Endothelial cell of umbilical vein (primary cell): ENCODE results near the gene IGF2BP2. TPM values are rescaled to one million over a fixed set of nuclear protein-coding genes. Genes with fewer than 3 reads are reported as not detected.

Experiments used
- BruUV-seq: library from RNA; stranded (reverse); fragments of 400-500 nt; replicated peaks from 2 replicates; lab custom pipeline; 2021; lab: Mats Ljungman, UMichigan
- CTCF ChIA-PET: fragments of 300-600, 350-600 bp; sonication (Branson Sonifier 250); formaldehyde crosslinking; loops from one replicate; lab custom pipeline; 2021; ENCODE audit warnings: antibody characterized with exemption, inconsistent platforms; lab: Charles Lee
- POLR2A ChIA-PET: fragments of 300-600, 350-600 bp; sonication (Branson Sonifier 250); formaldehyde crosslinking; loops from one replicate; lab custom pipeline; 2021; ENCODE audit warnings: antibody characterized with exemption, inconsistent platforms; lab: Charles Lee
- DNase-seq: peaks from one replicate; pipeline ENCODE4 v3.0.0-alpha.2; 2011; ENCODE audit warnings: low read depth, low spot score
- FAIRE-seq: peaks from 2 replicates; lab custom pipeline; 2011; peaks lifted over from hg19 to GRCh38; lab: Jason Lieb, UNC
- H2AFZ ChIP-seq: 2 replicates; pipeline ENCODE4 v1.6.0; 2012; ENCODE audit warnings: low read depth, low read length, control low read depth, inconsistent platforms
- H3K27ac ChIP-seq: 2 replicates; pipeline ENCODE4 v1.5.1; 2011; ENCODE audit warnings: low read depth, mild to moderate bottlenecking, control low read depth, low read length, moderate library complexity; ENCODE audit not compliant: insufficient read depth
- H3K27me3 ChIP-seq, 2 experiments: 2 replicates each; pipeline versions ENCODE4 v1.6.0 to v1.6.1; 2011; ENCODE audit warnings: low read length in 2 of 2, mixed read lengths in 1 of 2; ENCODE audit not compliant: control insufficient read depth in 2 of 2, insufficient read depth in 2 of 2
- H3K36me3 ChIP-seq, 2 experiments: 2 replicates in 1 of 2; 3 replicates in 1 of 2; pipeline ENCODE4 v1.5.1; 2011; ENCODE audit warnings: low read length in 2 of 2, mild to moderate bottlenecking in 1 of 2, moderate library complexity in 1 of 2; ENCODE audit not compliant: control insufficient read depth in 2 of 2, insufficient read depth in 2 of 2; ENCODE audit errors: extremely low read depth in 1 of 2
- H3K4me1 ChIP-seq: 3 replicates; pipeline ENCODE4 v1.5.1; 2011; ENCODE audit warnings: mild to moderate bottlenecking, low read length; ENCODE audit not compliant: control insufficient read depth, insufficient read depth; ENCODE audit errors: extremely low read depth
- H3K4me2 ChIP-seq: 2 replicates; pipeline ENCODE4 v1.6.1; 2011; ENCODE audit warnings: low read length, control low read depth, mixed read lengths; ENCODE audit not compliant: insufficient read depth
- H3K4me3 ChIP-seq, 3 experiments: fragments of 200-600 bp in 1 of 3; sonication (generic), shearing (Covaris generic) in 1 of 3; replicated peaks in 1 of 3; 2 replicates each; pipeline ENCODE4 v1.5.1; 2011 to 2016; ENCODE audit warnings: control low read depth in 3 of 3, low read length in 3 of 3, mild to moderate bottlenecking in 2 of 3, inconsistent platforms in 1 of 3, low read depth in 1 of 3, moderate library complexity in 1 of 3; ENCODE audit not compliant: insufficient read depth in 1 of 3
- H3K79me2 ChIP-seq: 2 replicates; pipeline ENCODE4 v1.6.0; 2012; ENCODE audit warnings: low read length, inconsistent platforms; ENCODE audit not compliant: control insufficient read depth, insufficient read depth
- H3K9ac ChIP-seq: replicated peaks from 2 replicates; pipeline ENCODE3; 2011; ENCODE audit warnings: low read length, control low read depth; ENCODE audit not compliant: insufficient read depth; ENCODE audit errors: extremely low read depth
- H3K9me1 ChIP-seq: replicated peaks from 3 replicates; pipeline ENCODE4 v1.6.0; 2011; ENCODE audit warnings: mild to moderate bottlenecking, low read length; ENCODE audit not compliant: control insufficient read depth, insufficient read depth; ENCODE audit errors: extremely low read depth
- H3K9me3 ChIP-seq: replicated peaks from 2 replicates; pipeline ENCODE4 v1.5.1; 2012; ENCODE audit warnings: low read length, inconsistent platforms; ENCODE audit not compliant: control insufficient read depth, insufficient read depth
- H4K20me1 ChIP-seq: replicated peaks from 2 replicates; pipeline ENCODE3; 2011; ENCODE audit warnings: mild to moderate bottlenecking, low read length; ENCODE audit not compliant: control insufficient read depth, insufficient read depth; ENCODE audit errors: extremely low read depth
- EZH2 ChIP-seq: IDR thresholded peaks from 2 replicates; pipeline ENCODE4 v1.6.1; 2012; ENCODE audit warnings: borderline replicate concordance, low read depth, mild to moderate bottlenecking, moderate library complexity, low read length, inconsistent platforms; ENCODE audit not compliant: severe bottlenecking
- FOS ChIP-seq: IDR thresholded peaks from 2 replicates; pipeline ENCODE4 v1.6.1; 2011; ENCODE audit warnings: mild to moderate bottlenecking, low read length, moderate library complexity, borderline replicate concordance; ENCODE audit not compliant: insufficient read depth
- GATA2 ChIP-seq: IDR thresholded peaks from 2 replicates; pipeline ENCODE4 v1.7.0; 2011; ENCODE audit warnings: low read depth, mild to moderate bottlenecking, moderate library complexity, mixed read lengths, low read length; ENCODE audit not compliant: insufficient read length, insufficient read depth
- JUN ChIP-seq: IDR thresholded peaks from 2 replicates; pipeline ENCODE4 v1.6.1; 2011; ENCODE audit warnings: borderline replicate concordance, low read depth; ENCODE audit not compliant: insufficient read length, insufficient read depth
- MAX ChIP-seq: IDR thresholded peaks from 2 replicates; pipeline ENCODE4 v1.6.1; 2011; ENCODE audit not compliant: insufficient read depth, insufficient read length
- MYC ChIP-seq: IDR thresholded peaks from one replicate; pipeline ENCODE4 v1.6.1; 2011; ENCODE audit warnings: mild to moderate bottlenecking, low read depth, low read length
- POLR2A ChIP-seq: IDR thresholded peaks from 2 replicates; pipeline ENCODE4 v1.6.1; 2012; ENCODE audit warnings: low read depth, mild to moderate bottlenecking, control low read depth, low read length
- POLR2AphosphoS5 ChIP-seq: IDR thresholded peaks from 2 replicates; pipeline ENCODE4 v1.6.1; 2012; ENCODE audit warnings: low read depth, mild to moderate bottlenecking, control low read depth, low read length, moderate library complexity; ENCODE audit not compliant: insufficient read depth
- dilution Hi-C: fragments of 300-500 bp; cut with MboI; formaldehyde crosslinking; loops from one replicate; pipeline ENCODE4 v1.15.0; 2019; ENCODE audit warnings: low sequenced_read_pairs; ENCODE audit not compliant: extremely low pct_ligation_motif_present
- intact Hi-C: fragments of 100-400 bp; cut with micrococcal nuclease; formaldehyde crosslinking; loops from one replicate; pipeline ENCODE4 v1.10.0; 2022
- polyA plus RNA-seq, 4 experiments: library from polyadenylated mRNA; depleted of rRNA in 3 of 4; stranded (reverse) in 3 of 4; unstranded in 1 of 4; fragments of >200 nt; gene quantifications; 2 replicates each; pipeline versions ENCODE4 v1.2.1 to v1.2.3, GENCODE V29; 2011 to 2012; ENCODE audit warnings: missing spikeins in 1 of 4
- total RNA-seq: library from RNA; stranded (reverse); gene quantifications from 2 replicates; pipeline ENCODE4 v1.2.3, GENCODE V29; 2021
- TF ChIP-seq, protein P1 (sequence below), 2 donors: IDR thresholded peaks; 1 replicate in 1 of 2; 2 replicates in 1 of 2; pipeline ENCODE4 v1.5.1; 2011; ENCODE audit warnings: low read length in 2 of 2, mild to moderate bottlenecking in 2 of 2, moderate library complexity in 2 of 2, control low read depth in 1 of 2, inconsistent platforms in 1 of 2, low read depth in 1 of 2; ENCODE audit not compliant: insufficient read depth in 1 of 2; ENCODE audit errors: extremely low read depth in 1 of 2

The IGF2BP2 gene
- total and polyA plus RNA-seq, 2 donors (not counting 3 experiments of a cell fraction or from before 2014, with no cell fraction given), result 10.7 to 130 TPM

GRCh38 chr3:185740133-185740532 is 84.7 kb downstream of the IGF2BP2 start:
- H2AFZ ChIP-seq, result no peak overlapping the region
- no peaks in the 10 kb centered on the region for H3K27me3 ChIP-seq
- BruUV-seq, result no TSS peak
- CTCF ChIA-PET, result interaction anchor here (1.3 to 11.8 kb wide), 5 partner anchors 9 to 80 kb away, joined by 3 to 347 read pairs (median 7); no protein-coding TSS in a partner anchor
- DNase-seq (no peak), FAIRE-seq (no peak)
- no peak overlapping the region for H3K9ac ChIP-seq
- intact Hi-C loops (no loop called here), dilution Hi-C loops (no loop called here)
- POLR2A ChIA-PET, result no interaction called here
- no peaks in the 10 kb centered on the region for H4K20me1 ChIP-seq
- H3K36me3 ChIP-seq, result no peaks in the 10 kb centered on the region
- no peaks in the 10 kb centered on the region for H3K9me3 ChIP-seq
- no peak overlapping the region for H3K27ac ChIP-seq
- peaks cover 50% of the 10 kb centered on the region for H3K4me1 ChIP-seq
- no peak overlapping the region for H3K4me3 ChIP-seq
- peaks cover 94% of the 10 kb centered on the region for H3K79me2 ChIP-seq
- no peak overlapping the region for H3K4me2 ChIP-seq
- TF ChIP-seq MAX (no peak), POLR2A (no peak), FOS (no peak), JUN (no peak), EZH2 (no peak), GATA2 (no peak), POLR2AphosphoS5 (no peak), MYC (no peak)
- TF ChIP-seq, protein P1, sequence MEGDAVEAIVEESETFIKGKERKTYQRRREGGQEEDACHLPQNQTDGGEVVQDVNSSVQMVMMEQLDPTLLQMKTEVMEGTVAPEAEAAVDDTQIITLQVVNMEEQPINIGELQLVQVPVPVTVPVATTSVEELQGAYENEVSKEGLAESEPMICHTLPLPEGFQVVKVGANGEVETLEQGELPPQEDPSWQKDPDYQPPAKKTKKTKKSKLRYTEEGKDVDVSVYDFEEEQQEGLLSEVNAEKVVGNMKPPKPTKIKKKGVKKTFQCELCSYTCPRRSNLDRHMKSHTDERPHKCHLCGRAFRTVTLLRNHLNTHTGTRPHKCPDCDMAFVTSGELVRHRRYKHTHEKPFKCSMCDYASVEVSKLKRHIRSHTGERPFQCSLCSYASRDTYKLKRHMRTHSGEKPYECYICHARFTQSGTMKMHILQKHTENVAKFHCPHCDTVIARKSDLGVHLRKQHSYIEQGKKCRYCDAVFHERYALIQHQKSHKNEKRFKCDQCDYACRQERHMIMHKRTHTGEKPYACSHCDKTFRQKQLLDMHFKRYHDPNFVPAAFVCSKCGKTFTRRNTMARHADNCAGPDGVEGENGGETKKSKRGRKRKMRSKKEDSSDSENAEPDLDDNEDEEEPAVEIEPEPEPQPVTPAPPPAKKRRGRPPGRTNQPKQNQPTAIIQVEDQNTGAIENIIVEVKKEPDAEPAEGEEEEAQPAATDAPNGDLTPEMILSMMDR (IDR thresholded peaks at IDR 0.05; ENCODE audit: extremely low read depth in 1 of 2, insufficient read depth in 1 of 2, low read depth in 1 of 2, low read length in 2 of 2), result no peak
- H3K9me1 ChIP-seq, result no peaks in the 10 kb centered on the region
